HEK293T (cell line): Measurements from ENCODE around the gene DMD.

Source experiments
- CTCF ChIA-PET: fragments of 350-600 bp; formaldehyde crosslinking; extraction: SDS; loops from one replicate; lab custom pipeline; 2021; ENCODE audit warnings: antibody characterized with exemption, inconsistent platforms; lab: Yijun Ruan, JAX
- POLR2A ChIA-PET: fragments of 350-600 bp; formaldehyde crosslinking; extraction: SDS; loops from one replicate; lab custom pipeline; 2020; ENCODE audit warnings: antibody characterized with exemption, inconsistent platforms; lab: Yijun Ruan, JAX
- DNase-seq: peaks from one replicate; pipeline ENCODE4 v3.0.0; 2012; ENCODE audit warnings: mixed read lengths; ENCODE audit errors: extremely low spot score
- ARNT ChIP-seq: fragments of 450-650 bp; IDR thresholded peaks from 2 replicates; pipeline ENCODE4 v1.6.1; 2017; ENCODE audit warnings: mild to moderate bottlenecking
- BHLHE40 ChIP-seq: fragments of 450-650 bp; IDR thresholded peaks from 2 replicates; pipeline ENCODE4 v1.6.1; 2016; ENCODE audit warnings: mild to moderate bottlenecking, moderate library complexity, borderline replicate concordance
- CTBP1 ChIP-seq: fragments of 450-650 bp; IDR thresholded peaks from 2 replicates; pipeline ENCODE4 v1.6.1; 2016; ENCODE audit warnings: borderline replicate concordance
- ELF4 ChIP-seq: fragments of 450-650 bp; IDR thresholded peaks from 2 replicates; pipeline ENCODE4 v1.6.1; 2017; ENCODE audit warnings: antibody characterized with exemption
- FOXA1 ChIP-seq: fragments of 450-650 bp; IDR thresholded peaks from 2 replicates; pipeline ENCODE4 v1.6.1; 2016; ENCODE audit warnings: mild to moderate bottlenecking
- FOXK2 ChIP-seq: fragments of 450-650 bp; IDR thresholded peaks from 2 replicates; pipeline ENCODE4 v1.6.1; 2016; ENCODE audit warnings: mild to moderate bottlenecking
- FOXM1 ChIP-seq: fragments of 450-650 bp; IDR thresholded peaks from 2 replicates; pipeline ENCODE4 v1.6.1; 2017; ENCODE audit warnings: mild to moderate bottlenecking, borderline replicate concordance
- HDGF ChIP-seq: fragments of 450-650 bp; IDR thresholded peaks from 2 replicates; pipeline ENCODE4 v1.6.1; 2017; ENCODE audit warnings: antibody characterized with exemption, borderline replicate concordance
- L3MBTL2 ChIP-seq: fragments of 450-650 bp; conservative IDR thresholded peaks from 2 replicates; pipeline ENCODE4 v1.6.1; 2016; ENCODE audit warnings: mild to moderate bottlenecking
- LEF1 ChIP-seq: fragments of 450-650 bp; IDR thresholded peaks from 2 replicates; pipeline ENCODE4 v1.6.1; 2017; ENCODE audit warnings: mild to moderate bottlenecking, borderline replicate concordance
- NFRKB ChIP-seq: fragments of 450-650 bp; IDR thresholded peaks from 2 replicates; pipeline ENCODE4 v1.6.1; 2016; ENCODE audit warnings: mild to moderate bottlenecking, moderate library complexity
- PKNOX1 ChIP-seq: fragments of 450-650 bp; IDR thresholded peaks from 2 replicates; pipeline ENCODE4 v1.6.1; 2016
- SP1 ChIP-seq: fragments of 450-650 bp; IDR thresholded peaks from 2 replicates; pipeline ENCODE4 v1.6.1; 2017
- SUZ12 ChIP-seq: fragments of 450-650 bp; IDR thresholded peaks from 2 replicates; pipeline ENCODE4 v1.6.1; 2016; ENCODE audit warnings: mild to moderate bottlenecking
- TARDBP ChIP-seq: fragments of 450-650 bp; IDR thresholded peaks from 2 replicates; pipeline ENCODE4 v1.6.1; 2016
- ZNF384 ChIP-seq: fragments of 450-650 bp; IDR thresholded peaks from 2 replicates; pipeline ENCODE4 v1.6.1; 2016

DMD gene

GRCh38 chrX:33161829-33162228 lies 49.5 kb downstream of the DMD start:
- no peak for TF ChIP-seq FOXA1
- TF ChIP-seq LEF1 = no peak
- TF ChIP-seq TARDBP = no peak
- no peak for TF ChIP-seq SP1
- DNase-seq = no peak
- ChIA-PET POLR2A (no interaction called here), CTCF (no interaction called here)

GRCh38 chrX:33160273-33160672 lies 51.1 kb downstream of the DMD start:
- POLR2A ChIA-PET = no interaction called here
- no peak for DNase-seq
- CTCF ChIA-PET = no interaction called here
- TF ChIP-seq ARNT (no peak), FOXM1 (no peak)

GRCh38 chrX:33156152-33156726 lies 55.1 kb downstream of the DMD start:
- ChIA-PET CTCF (no interaction called here), POLR2A (no interaction called here)
- DNase-seq = no peak
- TF ChIP-seq FOXA1 (no peak), ZNF384 (no peak), ELF4 (no peak), LEF1 (no peak), FOXM1 (no peak), PKNOX1 (peak; percentile 28; the same call in 1 of the 2 replicates), TARDBP (no peak)

- no peak for TF ChIP-seq HDGF
- no peak for TF ChIP-seq NFRKB
- no peak for TF ChIP-seq L3MBTL2
- TF ChIP-seq FOXK2 = no peak
- no peak for TF ChIP-seq BHLHE40
- no peak for TF ChIP-seq FOXM1
- no peak for TF ChIP-seq ZNF384
- TF ChIP-seq TARDBP = no peak
- no peak for TF ChIP-seq LEF1
- no peak for TF ChIP-seq ELF4
- no peak for TF ChIP-seq SUZ12
- no peak for TF ChIP-seq FOXA1
- no peak for TF ChIP-seq SP1
- no peak for TF ChIP-seq PKNOX1
- no peak for TF ChIP-seq CTBP1
- no peak for TF ChIP-seq ARNT
- CTCF ChIA-PET = no interaction called here
- POLR2A ChIA-PET = no interaction called here
- DNase-seq = no peak
These were observed 61.8 kb downstream of the DMD start for GRCh38 chrX:33149580-33149979.

- no peak for DNase-seq
- TF ChIP-seq NFRKB (no peak), FOXM1 (no peak), FOXK2 (no peak), CTBP1 (no peak), L3MBTL2 (no peak), BHLHE40 (no peak), ELF4 (no peak), PKNOX1 (no peak), FOXA1 (no peak), ZNF384 (no peak), ARNT (no peak), SP1 (no peak), HDGF (no peak), TARDBP (no peak), LEF1 (no peak), SUZ12 (no peak)
- ChIA-PET POLR2A (no interaction called here), CTCF (no interaction called here)
These were observed 62.3 kb downstream of the DMD start for GRCh38 chrX:33149085-33149484.

- ChIA-PET POLR2A (no interaction called here), CTCF (no interaction called here)
- DNase-seq = no peak
- TF ChIP-seq HDGF = no peak
- no peak for TF ChIP-seq SP1
- no peak for TF ChIP-seq FOXK2
- no peak for TF ChIP-seq CTBP1
- TF ChIP-seq ARNT = no peak
- no peak for TF ChIP-seq FOXM1
- TF ChIP-seq ELF4 = no peak
- TF ChIP-seq SUZ12 = no peak
- no peak for TF ChIP-seq TARDBP
- TF ChIP-seq BHLHE40 = no peak
- TF ChIP-seq PKNOX1 = no peak
- no peak for TF ChIP-seq LEF1
- TF ChIP-seq L3MBTL2 = no peak
These were observed 69.0 kb downstream of the DMD start for GRCh38 chrX:33142331-33142730.
